Mucosa of stomach (tissue), 1 donor: ENCODE results near the gene CELF4.
A peak's percentile ranks its signal among the peaks of the same experiment; 100 is the strongest.

Source experiments
- H3K27me3 ChIP-seq: one replicate; pipeline ENCODE4 v1.7.0; 2013; ENCODE audit warnings: mild to moderate bottlenecking, low read length; ENCODE audit not compliant: control insufficient read depth, insufficient read depth
- H3K36me3 ChIP-seq: one replicate; pipeline ENCODE4 v1.7.0; 2013; ENCODE audit warnings: low read length; ENCODE audit not compliant: control insufficient read depth, insufficient read depth
- H3K4me1 ChIP-seq: one replicate; pipeline ENCODE4 v1.7.0; 2013; ENCODE audit warnings: mild to moderate bottlenecking, low read length; ENCODE audit not compliant: control insufficient read depth, insufficient read depth
- H3K4me3 ChIP-seq: one replicate; pipeline ENCODE4 v1.7.0; 2013; ENCODE audit warnings: low read length
- H3K9ac ChIP-seq: one replicate; pipeline ENCODE4 v1.7.0; 2013; ENCODE audit warnings: mild to moderate bottlenecking, low read length, moderate library complexity
- H3K9me3 ChIP-seq: one replicate; pipeline ENCODE4 v1.7.0; 2013; ENCODE audit warnings: mild to moderate bottlenecking, low read length, moderate library complexity; ENCODE audit not compliant: control insufficient read depth
- donor health status: Pancreatic carcinoma.

The CELF4 gene

DNA sequence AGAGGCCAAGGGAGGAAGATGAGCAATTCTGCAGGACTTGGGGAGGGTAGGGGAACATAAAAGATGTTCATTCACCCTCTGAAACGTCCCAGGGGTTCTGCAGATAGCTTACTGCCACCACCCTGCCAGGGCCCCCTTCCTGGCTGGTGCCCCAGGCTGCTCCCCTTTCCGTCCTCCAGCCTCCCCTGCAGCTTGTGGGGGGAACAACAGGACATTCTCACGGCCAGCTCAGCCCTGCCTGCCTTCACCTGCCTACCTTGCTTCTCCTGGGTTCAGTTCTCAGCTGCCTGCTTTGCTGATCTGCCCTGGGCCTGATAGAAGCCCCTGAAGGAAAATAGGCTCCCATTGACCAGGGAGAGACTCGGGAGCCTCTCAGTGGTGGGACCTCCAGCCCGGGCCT, 251.1 kb downstream of the CELF4 start:
- Histone ChIP-seq H3K27me3 (no peaks in the 10 kb centered on the region), H3K9me3 (no peaks in the 10 kb centered on the region), H3K9ac (no peak overlapping the region), H3K36me3 (no peaks in the 10 kb centered on the region), H3K4me1 (peaks cover 4% of the 10 kb centered on the region), H3K4me3 (no peak overlapping the region)

DNA sequence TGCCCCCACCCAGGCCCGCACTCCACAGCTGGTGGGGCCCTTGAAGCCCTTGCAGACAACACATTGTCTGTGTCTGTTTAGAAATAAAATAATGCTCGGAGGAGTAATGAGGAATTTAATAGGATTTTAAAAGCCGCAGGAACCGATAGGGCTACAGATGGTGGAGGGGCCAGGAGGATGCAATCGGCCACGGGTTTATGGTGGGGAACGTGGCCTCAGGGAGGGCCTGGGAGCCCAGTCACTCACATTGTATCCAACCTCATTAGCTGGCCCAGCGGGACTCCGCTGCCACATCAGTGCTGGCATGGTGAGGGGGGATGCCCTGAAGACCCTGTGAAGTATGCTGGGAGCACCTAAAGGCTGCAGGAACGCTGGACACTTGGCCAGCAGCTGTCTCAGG, 252.0 kb downstream of the CELF4 start:
- no peak overlapping the region for H3K9ac ChIP-seq
- no peak overlapping the region for H3K4me3 ChIP-seq
- H3K4me1 ChIP-seq = no peaks in the 10 kb centered on the region
- no peaks in the 10 kb centered on the region for H3K36me3 ChIP-seq
- H3K27me3 ChIP-seq = no peaks in the 10 kb centered on the region
- no peaks in the 10 kb centered on the region for H3K9me3 ChIP-seq

DNA sequence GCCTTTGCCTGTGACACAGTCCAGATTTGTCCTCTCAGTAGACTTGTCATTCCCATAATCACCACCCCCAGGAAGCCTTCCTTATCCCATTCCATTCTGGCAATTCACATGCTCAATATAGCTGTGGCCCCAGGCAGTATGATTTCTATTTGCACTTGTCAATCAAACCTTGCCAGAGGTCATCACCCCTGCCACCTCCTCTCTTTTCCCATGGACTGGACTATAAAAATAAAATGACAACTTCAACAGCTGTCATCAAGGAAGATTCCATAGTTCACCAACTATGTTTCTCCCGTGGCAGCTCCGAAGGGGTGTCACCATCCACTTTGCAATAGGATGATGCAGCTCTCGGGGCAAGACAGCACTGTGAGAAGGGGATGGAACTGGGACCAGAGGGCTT, 255.7 kb downstream of the CELF4 start:
- H3K4me1 ChIP-seq = no peaks in the 10 kb centered on the region
- H3K4me3 ChIP-seq = no peak overlapping the region

DNA sequence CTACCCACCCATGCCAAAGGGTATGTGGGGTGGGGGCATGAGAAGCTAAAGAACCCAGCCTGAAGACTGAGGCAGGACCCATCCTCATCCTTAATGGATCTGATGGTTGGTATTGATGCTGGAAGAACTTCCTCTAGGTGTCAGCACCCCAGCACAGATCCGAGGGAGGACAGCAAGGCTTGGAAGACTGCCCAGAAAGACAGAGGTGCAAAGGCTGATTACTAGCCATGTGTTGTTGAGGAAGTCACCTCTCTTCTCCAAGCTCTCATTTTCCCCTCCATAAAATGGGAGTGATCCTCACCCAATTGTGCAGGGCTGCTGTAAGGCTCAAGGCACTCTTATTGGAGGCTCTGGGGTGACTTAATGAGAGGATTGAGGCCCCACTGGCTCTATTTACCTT, 256.5 kb downstream of the CELF4 start:
- Histone ChIP-seq H3K9ac (no peak overlapping the region), H3K9me3 (no peaks in the 10 kb centered on the region), H3K4me3 (no peak overlapping the region), H3K4me1 (no peaks in the 10 kb centered on the region), H3K36me3 (no peaks in the 10 kb centered on the region), H3K27me3 (no peaks in the 10 kb centered on the region)

More for the DNA sequence above, 255.7 kb downstream of the CELF4 start:
- no peak overlapping the region for H3K9ac ChIP-seq
- H3K27me3 ChIP-seq = no peaks in the 10 kb centered on the region
- H3K36me3 ChIP-seq = no peaks in the 10 kb centered on the region
- no peaks in the 10 kb centered on the region for H3K9me3 ChIP-seq

DNA sequence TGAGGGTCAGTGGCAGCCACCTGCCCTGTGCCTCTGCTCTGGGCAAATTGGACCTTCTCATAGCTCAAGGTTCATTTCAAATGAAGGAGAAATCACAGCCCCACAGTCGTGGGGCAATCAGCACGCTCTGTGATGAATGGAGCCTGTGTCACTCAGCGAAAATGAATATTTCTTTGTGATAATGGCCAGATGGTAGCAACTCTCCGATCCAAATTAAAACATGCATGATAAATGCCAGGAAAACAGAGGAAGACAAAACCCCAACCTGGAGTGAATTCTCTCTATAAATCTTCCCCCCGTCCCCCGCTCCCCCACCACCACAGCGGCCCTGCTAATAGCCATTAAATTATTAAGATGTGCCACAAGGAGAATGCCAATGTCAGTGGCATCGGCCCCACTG, 258.4 kb downstream of the CELF4 start:
- Histone ChIP-seq H3K4me3 (no peak overlapping the region), H3K9me3 (no peaks in the 10 kb centered on the region), H3K4me1 (no peaks in the 10 kb centered on the region), H3K36me3 (no peaks in the 10 kb centered on the region), H3K27me3 (no peaks in the 10 kb centered on the region), H3K9ac (no peak overlapping the region)

DNA sequence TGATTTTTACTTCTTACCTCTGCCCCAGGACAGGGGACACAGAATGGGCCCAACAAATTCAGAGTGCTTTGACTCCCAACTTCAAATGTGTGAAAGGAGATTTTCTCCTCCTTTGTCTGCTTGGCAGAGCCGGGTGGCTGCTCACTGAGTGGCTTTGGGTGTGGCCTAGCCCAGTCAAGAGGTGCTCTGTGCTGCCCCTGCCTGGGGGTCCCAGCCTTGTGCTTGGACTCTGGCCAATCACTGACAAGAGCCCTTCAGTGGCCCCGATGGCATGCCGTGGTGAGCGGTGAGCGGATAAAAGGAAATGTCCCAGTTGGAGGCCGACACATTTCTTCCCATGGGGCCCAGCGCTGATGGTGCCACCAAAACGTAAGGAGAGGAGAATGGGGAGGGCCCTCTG, 259.2 kb downstream of the CELF4 start:
- Histone ChIP-seq H3K4me1 (no peaks in the 10 kb centered on the region), H3K4me3 (no peak overlapping the region), H3K27me3 (no peaks in the 10 kb centered on the region), H3K9me3 (no peaks in the 10 kb centered on the region), H3K36me3 (no peaks in the 10 kb centered on the region), H3K9ac (no peak overlapping the region)

DNA sequence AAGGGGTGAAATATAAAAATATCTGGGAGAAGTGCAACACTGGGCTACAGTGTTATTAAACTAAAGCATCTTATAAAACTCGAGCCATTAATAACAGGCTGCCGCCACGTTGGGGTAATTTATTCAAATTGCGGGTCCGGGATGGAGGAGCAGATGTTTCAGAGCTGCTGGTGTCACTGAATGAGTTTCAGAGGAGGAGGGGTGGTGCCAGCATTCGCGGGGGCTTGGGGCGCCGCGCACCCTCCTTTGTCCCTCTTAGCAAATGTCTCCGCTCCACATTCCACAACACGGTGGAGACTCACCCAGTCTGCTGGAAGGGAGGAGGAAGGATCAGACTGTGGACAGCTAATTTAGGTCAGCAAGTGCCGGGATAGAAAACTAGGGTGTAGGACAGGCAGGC, 260.5 kb downstream of the CELF4 start:
- no peak overlapping the region for H3K4me3 ChIP-seq

DNA sequence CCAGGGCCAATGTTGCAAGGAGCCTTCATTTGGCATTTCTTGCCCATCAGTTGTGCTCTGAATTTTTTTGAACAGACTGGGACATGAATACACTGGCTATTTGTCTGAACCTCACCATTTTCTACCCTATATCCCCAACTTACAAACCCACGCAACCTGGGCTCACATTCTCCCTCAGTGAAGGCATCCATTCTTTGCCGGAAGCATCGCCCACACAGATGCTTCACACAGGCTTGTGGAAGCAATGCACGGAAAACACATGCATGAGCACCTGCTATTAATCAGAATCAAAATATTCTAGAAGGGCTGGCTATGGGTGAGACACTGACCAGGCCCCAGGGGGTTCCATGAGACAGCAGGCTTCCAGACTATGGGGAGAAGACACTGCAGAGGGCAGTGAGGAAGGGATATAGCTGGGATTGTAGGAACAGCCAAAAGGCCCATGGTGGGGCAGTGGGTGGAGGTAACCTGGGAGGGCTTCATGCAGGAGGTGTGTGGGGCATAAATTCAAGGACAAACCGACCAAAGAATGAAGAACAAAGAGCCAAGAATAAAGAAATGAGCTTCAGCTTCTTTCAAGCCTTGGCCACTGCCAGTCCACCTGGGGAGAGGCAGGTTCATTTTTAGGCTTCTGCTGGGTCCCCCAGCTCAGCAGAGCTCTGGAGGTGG, 261.5 kb downstream of the CELF4 start:
- Histone ChIP-seq H3K9me3 (no peaks in the 10 kb centered on the region), H3K9ac (no peak overlapping the region), H3K27me3 (no peaks in the 10 kb centered on the region), H3K4me3 (no peak overlapping the region), H3K36me3 (no peaks in the 10 kb centered on the region), H3K4me1 (peaks cover 10% of the 10 kb centered on the region)

More for the DNA sequence above, 260.5 kb downstream of the CELF4 start:
- H3K36me3 ChIP-seq = no peaks in the 10 kb centered on the region
- no peak overlapping the region for H3K9ac ChIP-seq
- H3K4me1 ChIP-seq = peaks cover under 1% of the 10 kb centered on the region
- no peaks in the 10 kb centered on the region for H3K9me3 ChIP-seq
- no peaks in the 10 kb centered on the region for H3K27me3 ChIP-seq

DNA sequence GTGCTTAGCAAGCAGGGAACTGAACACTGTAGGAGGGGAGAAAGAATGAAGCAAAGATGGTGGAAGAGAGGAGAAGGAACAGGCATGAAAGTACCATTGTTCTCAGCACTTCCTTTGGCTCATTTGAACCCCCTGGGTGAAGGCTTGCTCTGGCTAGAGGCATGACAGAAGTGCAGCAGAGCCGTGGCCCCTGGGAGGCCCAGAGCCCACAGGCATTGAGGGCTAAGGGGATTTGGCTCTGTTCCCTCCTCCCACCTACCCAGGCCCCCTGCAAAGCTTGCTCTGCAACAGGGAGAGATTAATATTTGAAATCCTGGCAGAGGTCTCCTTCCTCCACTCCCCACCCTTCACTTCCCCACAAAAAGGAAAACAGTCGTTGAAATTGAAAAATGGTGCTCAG, 262.6 kb downstream of the CELF4 start:
- no peaks in the 10 kb centered on the region for H3K36me3 ChIP-seq
- no peaks in the 10 kb centered on the region for H3K27me3 ChIP-seq
- H3K9ac ChIP-seq = no peak overlapping the region
- no peak overlapping the region for H3K4me3 ChIP-seq
- peaks cover 16% of the 10 kb centered on the region for H3K4me1 ChIP-seq
- no peaks in the 10 kb centered on the region for H3K9me3 ChIP-seq

DNA sequence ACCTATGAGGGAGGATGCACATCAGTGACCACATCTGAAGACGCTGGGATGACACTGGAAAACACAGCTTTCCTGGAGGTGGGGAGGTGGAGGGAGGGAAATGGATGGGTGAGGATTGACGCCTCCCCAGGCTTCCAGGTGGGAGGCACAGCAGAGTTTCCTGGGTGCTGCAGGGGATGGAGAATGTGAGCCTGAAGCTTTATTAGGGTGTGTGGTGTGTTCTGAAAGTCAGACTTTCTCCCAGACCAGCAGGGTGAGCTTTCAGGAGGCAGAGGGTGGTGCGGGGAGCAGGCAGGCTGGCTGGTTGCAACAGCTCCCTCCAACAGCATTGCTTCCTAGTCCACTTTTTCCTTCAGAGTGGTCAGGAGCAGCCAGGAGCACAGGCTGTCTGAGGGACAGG, 263.1 kb downstream of the CELF4 start:
- H3K4me1 ChIP-seq = peaks cover 16% of the 10 kb centered on the region
- H3K4me3 ChIP-seq = no peak overlapping the region
- no peaks in the 10 kb centered on the region for H3K36me3 ChIP-seq
- no peaks in the 10 kb centered on the region for H3K27me3 ChIP-seq
- H3K9me3 ChIP-seq = no peaks in the 10 kb centered on the region
- no peak overlapping the region for H3K9ac ChIP-seq

DNA sequence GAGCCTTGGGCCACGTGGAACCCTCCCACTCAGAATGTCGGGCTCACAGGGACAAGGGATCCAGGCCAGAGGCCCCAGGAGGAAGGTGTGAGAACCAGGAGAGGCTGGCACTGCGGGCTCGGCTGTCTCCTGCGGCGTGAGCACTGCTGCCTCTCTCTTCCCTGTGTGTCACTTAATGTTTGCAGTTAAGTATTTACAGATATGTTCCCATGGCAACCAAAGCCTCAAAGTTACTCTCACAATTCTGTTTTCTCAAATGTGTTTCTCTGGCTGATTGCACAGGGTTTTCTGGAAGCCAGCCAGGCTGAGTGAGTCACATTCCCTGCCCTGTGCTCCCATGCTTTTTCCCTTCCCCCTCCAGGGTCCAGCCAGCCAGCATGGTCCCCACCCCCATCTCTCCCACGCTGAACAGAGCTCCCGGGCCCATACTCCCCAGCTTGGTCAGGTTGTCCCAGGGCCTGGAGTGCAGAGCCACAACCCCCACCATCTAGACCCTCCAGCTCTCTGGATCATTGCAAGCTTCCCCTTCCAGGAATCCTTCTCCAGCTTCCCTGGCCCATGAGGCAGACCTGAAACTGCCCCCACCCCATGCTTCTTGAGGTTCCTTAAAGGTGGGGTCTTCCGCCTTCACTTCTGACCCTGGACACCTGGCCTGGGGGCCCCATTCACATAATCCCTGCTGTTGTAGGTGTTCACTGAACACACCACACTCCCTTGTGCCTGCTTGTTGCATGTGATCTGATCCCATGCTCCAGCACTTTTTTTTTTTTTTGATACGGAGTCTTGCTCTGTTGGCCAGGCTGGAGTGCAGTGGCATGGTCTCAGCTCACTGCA, 265.9 kb downstream of the CELF4 start:
- no peaks in the 10 kb centered on the region for H3K36me3 ChIP-seq
- H3K27me3 ChIP-seq = no peaks in the 10 kb centered on the region
- H3K9me3 ChIP-seq = no peaks in the 10 kb centered on the region
- peak overlapping the region; percentile 16 for H3K9ac ChIP-seq
- H3K4me1 ChIP-seq = peaks cover 16% of the 10 kb centered on the region
- H3K4me3 ChIP-seq = no peak overlapping the region

DNA sequence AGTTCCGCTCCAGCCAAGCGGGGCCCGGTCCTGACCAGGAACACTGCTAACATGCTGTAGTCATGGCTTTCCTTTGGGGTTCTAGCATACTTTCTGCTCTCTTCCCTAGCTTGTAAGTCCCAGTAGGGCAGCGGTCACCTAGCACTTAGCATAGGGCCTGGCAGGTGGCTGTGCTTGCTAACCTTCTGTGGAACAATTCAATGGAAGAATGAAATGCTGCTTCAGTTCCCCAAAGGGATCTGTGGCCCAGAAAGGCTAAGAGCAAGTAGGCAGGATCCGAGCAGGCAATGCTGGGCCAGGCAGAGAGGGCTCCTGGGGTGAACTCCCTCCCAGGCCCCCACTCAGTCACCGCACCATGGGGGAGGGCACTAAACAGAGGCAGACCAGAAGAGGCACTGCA, 266.8 kb downstream of the CELF4 start:
- Histone ChIP-seq H3K9me3 (no peaks in the 10 kb centered on the region), H3K36me3 (no peaks in the 10 kb centered on the region), H3K4me3 (no peak overlapping the region), H3K9ac (peak overlapping the region; percentile 16), H3K4me1 (peaks cover 16% of the 10 kb centered on the region), H3K27me3 (no peaks in the 10 kb centered on the region)
